ENCODE data around the gene C16orf54.

- TF ChIP-seq EZH2 (IDR thresholded peaks at IDR 0.05) (no peak), POLR2AphosphoS5 (IDR thresholded peaks at IDR 0.05; ENCODE audit: borderline replicate concordance, low read depth, low read length) (no peak)
Observed at GRCh38 chr16:29761882-29762281, 16.1 kb upstream of the C16orf54 start.

All from SK-N-MC (cell line).